GM10248 (cell line): Measurements from ENCODE around the gene ERICH2.

Experiments
- CTCF ChIA-PET: fragments of 300-600 bp; sonication (Branson Sonifier 250); formaldehyde crosslinking; extraction: SDS; loops from one replicate; lab custom pipeline; 2021; ENCODE audit warnings: antibody characterized with exemption; lab: Yijun Ruan, JAX
- POLR2A ChIA-PET: fragments of 350-650 bp; sonication (Branson Sonifier 250); formaldehyde crosslinking; extraction: SDS; loops from one replicate; lab custom pipeline; 2020; ENCODE audit warnings: antibody characterized with exemption; lab: Yijun Ruan, JAX
- DNase-seq: peaks from one replicate; pipeline ENCODE4 v3.0.0; 2012; ENCODE audit errors: extremely low spot score
- TF ChIP-seq, protein P1 (sequence below): IDR thresholded peaks from 2 replicates; pipeline ENCODE4 v1.5.1; 2012; ENCODE audit warnings: mild to moderate bottlenecking, low read depth; ENCODE audit errors: extremely low read depth, missing control alignments, control extremely low read depth

Gene ERICH2

DNA sequence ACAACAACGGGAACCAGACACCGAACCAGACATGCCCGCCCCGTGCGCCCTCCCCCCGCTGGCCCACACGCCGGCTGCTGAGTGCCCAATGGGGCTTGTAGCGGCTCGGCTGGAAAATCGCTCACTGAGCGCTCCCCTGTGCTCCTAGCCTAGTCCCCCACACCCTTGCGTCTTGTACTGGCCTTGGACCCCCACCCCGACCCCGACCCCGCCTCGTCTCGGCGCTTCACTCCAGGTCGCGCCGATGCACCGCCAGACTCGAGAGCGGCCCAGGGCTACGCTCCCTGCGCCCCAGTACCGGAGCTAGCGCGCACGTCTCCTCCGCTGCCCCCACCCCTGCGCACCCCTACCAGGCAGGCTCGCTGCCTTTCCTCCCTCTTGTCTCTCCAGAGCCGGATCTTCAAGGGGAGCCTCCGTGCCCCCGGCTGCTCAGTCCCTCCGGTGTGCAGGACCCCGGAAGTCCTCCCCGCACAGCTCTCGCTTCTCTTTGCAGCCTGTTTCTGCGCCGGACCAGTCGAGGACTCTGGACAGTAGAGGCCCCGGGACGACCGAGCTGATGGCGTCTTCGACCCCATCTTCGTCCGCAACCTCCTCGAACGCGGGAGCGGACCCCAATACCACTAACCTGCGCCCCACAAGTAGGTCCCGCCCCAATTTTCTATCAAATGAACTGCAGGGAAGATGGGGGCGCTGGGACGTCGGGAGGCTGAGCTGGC is 48.0 kb downstream of the ERICH2 start:
- POLR2A ChIA-PET: no interaction called here
- CTCF ChIA-PET: interaction anchor here (1.1 to 1.7 kb wide), 2 partner anchors 409 to 456 kb away, joined by 3 to 8 read pairs; no protein-coding TSS in a partner anchor
- no peak for DNase-seq
- TF ChIP-seq, protein P1, sequence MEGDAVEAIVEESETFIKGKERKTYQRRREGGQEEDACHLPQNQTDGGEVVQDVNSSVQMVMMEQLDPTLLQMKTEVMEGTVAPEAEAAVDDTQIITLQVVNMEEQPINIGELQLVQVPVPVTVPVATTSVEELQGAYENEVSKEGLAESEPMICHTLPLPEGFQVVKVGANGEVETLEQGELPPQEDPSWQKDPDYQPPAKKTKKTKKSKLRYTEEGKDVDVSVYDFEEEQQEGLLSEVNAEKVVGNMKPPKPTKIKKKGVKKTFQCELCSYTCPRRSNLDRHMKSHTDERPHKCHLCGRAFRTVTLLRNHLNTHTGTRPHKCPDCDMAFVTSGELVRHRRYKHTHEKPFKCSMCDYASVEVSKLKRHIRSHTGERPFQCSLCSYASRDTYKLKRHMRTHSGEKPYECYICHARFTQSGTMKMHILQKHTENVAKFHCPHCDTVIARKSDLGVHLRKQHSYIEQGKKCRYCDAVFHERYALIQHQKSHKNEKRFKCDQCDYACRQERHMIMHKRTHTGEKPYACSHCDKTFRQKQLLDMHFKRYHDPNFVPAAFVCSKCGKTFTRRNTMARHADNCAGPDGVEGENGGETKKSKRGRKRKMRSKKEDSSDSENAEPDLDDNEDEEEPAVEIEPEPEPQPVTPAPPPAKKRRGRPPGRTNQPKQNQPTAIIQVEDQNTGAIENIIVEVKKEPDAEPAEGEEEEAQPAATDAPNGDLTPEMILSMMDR: no peak

- ChIA-PET POLR2A (no interaction called here), CTCF (interaction anchor here (1.1 to 1.7 kb wide), 2 partner anchors 410 to 457 kb away, joined by 3 to 8 read pairs; no protein-coding TSS in a partner anchor)
- TF ChIP-seq, protein P1: no peak
- DNase-seq: no peak
Observed at GRCh38 chr2:170818752-170819470, 48.7 kb downstream of the ERICH2 start.

- ChIA-PET POLR2A (no interaction called here), CTCF (interaction anchor here (1.0 to 1.7 kb wide), 4 partner anchors 411 to 458 kb away, joined by 3 to 8 read pairs (median 3); no protein-coding TSS in a partner anchor)
- DNase-seq: no peak
- TF ChIP-seq, protein P1: no peak
Observed at GRCh38 chr2:170819680-170820664, 49.8 kb downstream of the ERICH2 start.

- DNase-seq: peak; percentile 57
- CTCF ChIA-PET: interaction anchor here (1.0 to 1.2 kb wide), 2 partner anchors 412 to 433 kb away, joined by 3 read pairs; no protein-coding TSS in a partner anchor
- POLR2A ChIA-PET: no interaction called here
- TF ChIP-seq, protein P1: no peak
Observed at GRCh38 chr2:170820757-170821530, 50.8 kb downstream of the ERICH2 start.

DNA sequence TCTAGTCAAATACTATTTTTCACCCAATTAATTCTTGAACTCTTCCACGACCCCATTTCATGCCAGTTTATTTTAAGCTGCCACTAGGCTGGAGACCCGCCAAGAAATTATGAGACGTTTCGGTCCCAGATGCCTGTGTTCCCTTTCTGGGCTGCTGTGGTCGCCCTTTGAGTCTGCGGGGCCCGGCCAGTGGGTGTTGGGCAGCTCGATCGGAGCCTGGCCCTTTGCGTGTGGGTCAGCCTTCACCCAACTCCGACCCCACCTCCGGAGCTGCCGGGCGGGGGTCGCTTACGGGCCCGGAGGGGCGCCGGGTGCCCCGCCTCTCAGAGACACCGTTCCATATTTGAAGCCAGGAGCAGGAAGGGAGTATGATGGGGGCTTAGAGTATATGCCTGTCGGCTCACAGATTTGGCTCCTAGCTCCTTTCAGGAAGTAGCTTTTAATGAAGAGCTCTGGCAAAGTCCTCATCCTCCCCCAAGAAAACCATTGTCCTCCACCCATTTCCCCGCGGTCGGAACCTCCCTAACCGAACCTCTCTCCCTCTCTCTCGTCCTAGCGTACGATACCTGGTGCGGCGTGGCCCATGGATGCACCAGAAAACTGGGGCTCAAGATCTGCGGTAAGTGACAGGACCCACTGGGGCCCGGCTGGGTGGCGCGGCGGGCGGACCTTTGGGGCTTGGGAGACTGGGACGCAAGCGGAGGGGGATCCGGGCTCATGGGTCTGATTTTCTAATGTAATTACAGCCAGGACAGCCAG is 51.5 kb downstream of the ERICH2 start:
- CTCF ChIA-PET: no interaction called here
- TF ChIP-seq, protein P1: no peak
- no peak for DNase-seq
- POLR2A ChIA-PET: no interaction called here
